Endothelial cell (in vitro differentiated cells): ENCODE results near the gene UBLCP1. TPM values are rescaled to one million over a fixed set of nuclear protein-coding genes. Genes with fewer than 3 reads are reported as not detected.

Source experiments
- DNase-seq: peaks from one replicate; pipeline ENCODE4 v3.0.0; 2021; ENCODE audit warnings: low spot score
- H3K27ac Mint-ChIP-seq: one replicate; pipeline ENCODE4 v1.8.0; 2021; ENCODE audit warnings: mixed read lengths, inconsistent platforms; ENCODE audit not compliant: unreplicated experiment
- H3K27me3 Mint-ChIP-seq: one replicate; pipeline ENCODE4 v1.8.0; 2021; ENCODE audit warnings: mild to moderate bottlenecking, moderate library complexity, mixed read lengths, inconsistent platforms; ENCODE audit not compliant: unreplicated experiment
- H3K36me3 Mint-ChIP-seq: one replicate; pipeline ENCODE4 v1.8.0; 2021; ENCODE audit warnings: mild to moderate bottlenecking, low read depth, mixed read lengths, inconsistent platforms; ENCODE audit not compliant: unreplicated experiment
- H3K4me1 Mint-ChIP-seq: one replicate; pipeline ENCODE4 v1.8.0; 2021; ENCODE audit warnings: mild to moderate bottlenecking, mixed read lengths, inconsistent platforms; ENCODE audit not compliant: unreplicated experiment
- H3K4me3 Mint-ChIP-seq: one replicate; pipeline ENCODE4 v1.8.0; 2021; ENCODE audit warnings: mild to moderate bottlenecking, mixed read lengths, inconsistent platforms; ENCODE audit not compliant: unreplicated experiment
- H3K9me3 Mint-ChIP-seq: one replicate; pipeline ENCODE4 v1.8.0; 2021; ENCODE audit warnings: mixed read lengths, inconsistent platforms; ENCODE audit not compliant: unreplicated experiment
- total RNA-seq: library from RNA; stranded (reverse); fragmentation: NEBNext Ultra II Directional; extraction: Animal tissue kit (Norgen Biotek cat#: 25700); gene quantifications from one replicate; pipeline ENCODE4 v1.2.1, GENCODE V29; 2021; ENCODE audit not compliant: unreplicated experiment
- TF ChIP-seq, protein P1 (sequence below): fragments of 200-600 bp; sonication (generic); IDR thresholded peaks from one replicate; pipeline ENCODE4 v1.5.0; 2021; ENCODE audit warnings: antibody characterized with exemption; ENCODE audit not compliant: unreplicated experiment

The UBLCP1 gene
- total RNA-seq, 1 donor from 2014 or later = 24.5 TPM

DNA sequence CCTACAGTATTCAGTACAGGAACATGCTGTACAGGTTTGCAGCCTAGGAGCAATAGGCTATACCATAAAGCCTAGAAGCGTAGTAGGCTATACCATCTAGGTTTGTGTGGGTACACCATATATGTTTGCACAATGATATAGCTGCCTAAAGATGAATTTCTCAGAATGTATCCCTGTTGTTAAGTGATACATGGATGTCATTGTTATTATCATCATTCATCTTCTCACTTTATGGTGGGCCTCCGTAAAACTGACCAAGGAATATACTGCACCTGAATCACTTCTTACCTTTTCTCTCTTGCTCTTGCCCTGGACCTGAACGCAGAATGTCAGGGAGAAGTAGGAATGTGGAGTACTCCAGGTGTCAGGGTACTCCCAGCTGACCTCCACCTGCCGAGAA is 55.4 kb downstream of the UBLCP1 start:
- Mint-ChIP-seq H3K27ac (no peak overlapping the region), H3K4me1 (no peaks in the 10 kb centered on the region), H3K36me3 (no peaks in the 10 kb centered on the region), H3K9me3 (no peaks in the 10 kb centered on the region), H3K27me3 (no peaks in the 10 kb centered on the region), H3K4me3 (no peak overlapping the region)
- TF ChIP-seq, protein P1, sequence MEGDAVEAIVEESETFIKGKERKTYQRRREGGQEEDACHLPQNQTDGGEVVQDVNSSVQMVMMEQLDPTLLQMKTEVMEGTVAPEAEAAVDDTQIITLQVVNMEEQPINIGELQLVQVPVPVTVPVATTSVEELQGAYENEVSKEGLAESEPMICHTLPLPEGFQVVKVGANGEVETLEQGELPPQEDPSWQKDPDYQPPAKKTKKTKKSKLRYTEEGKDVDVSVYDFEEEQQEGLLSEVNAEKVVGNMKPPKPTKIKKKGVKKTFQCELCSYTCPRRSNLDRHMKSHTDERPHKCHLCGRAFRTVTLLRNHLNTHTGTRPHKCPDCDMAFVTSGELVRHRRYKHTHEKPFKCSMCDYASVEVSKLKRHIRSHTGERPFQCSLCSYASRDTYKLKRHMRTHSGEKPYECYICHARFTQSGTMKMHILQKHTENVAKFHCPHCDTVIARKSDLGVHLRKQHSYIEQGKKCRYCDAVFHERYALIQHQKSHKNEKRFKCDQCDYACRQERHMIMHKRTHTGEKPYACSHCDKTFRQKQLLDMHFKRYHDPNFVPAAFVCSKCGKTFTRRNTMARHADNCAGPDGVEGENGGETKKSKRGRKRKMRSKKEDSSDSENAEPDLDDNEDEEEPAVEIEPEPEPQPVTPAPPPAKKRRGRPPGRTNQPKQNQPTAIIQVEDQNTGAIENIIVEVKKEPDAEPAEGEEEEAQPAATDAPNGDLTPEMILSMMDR = no peak
- no peak for DNase-seq

DNA sequence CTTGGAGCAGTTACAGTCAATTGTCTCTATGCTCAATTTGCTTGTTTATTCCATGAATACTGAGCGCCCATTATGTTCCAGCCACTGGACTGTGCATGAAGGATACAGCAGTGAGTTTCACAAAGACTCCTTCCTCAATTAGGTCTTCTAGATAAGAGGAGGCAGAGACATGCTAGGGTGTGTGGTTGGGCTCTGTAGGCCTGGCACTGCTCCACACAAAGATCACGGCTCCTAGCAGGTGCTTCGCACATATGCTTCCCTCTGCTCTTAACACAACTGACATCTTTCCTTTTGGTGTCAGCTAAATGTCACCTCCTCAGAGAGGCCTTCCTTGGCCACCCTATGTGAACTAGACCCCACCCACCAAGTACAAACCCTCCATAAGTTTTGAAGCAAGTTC is 56.3 kb downstream of the UBLCP1 start:
- Mint-ChIP-seq H3K36me3 (no peaks in the 10 kb centered on the region), H3K4me1 (no peaks in the 10 kb centered on the region), H3K9me3 (no peaks in the 10 kb centered on the region), H3K27me3 (no peaks in the 10 kb centered on the region), H3K27ac (no peak overlapping the region), H3K4me3 (no peak overlapping the region)
- DNase-seq = no peak
- TF ChIP-seq, protein P1 = no peak

DNA sequence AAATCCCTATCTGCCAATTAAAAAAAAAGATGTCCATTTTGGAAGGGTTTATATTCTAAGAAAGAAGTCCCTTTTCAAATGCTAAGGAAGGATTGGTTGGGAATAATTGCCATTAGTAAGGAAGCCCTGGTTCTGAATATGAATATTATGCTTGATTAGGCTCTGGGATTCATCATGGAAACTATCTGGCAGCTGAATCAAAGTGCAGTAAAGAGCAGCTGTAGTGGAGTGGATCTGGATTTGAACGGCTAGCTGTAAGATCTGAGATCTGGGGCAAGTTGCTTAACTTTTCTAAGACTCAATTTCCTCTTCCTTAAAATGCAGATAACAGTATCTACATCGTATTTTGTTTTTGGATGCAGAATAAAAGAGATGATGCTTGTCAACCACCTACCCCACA is 56.7 kb downstream of the UBLCP1 start:
- H3K27me3 Mint-ChIP-seq = no peaks in the 10 kb centered on the region
- H3K27ac Mint-ChIP-seq = no peak overlapping the region
- no peak for DNase-seq
- no peaks in the 10 kb centered on the region for H3K4me1 Mint-ChIP-seq
- no peaks in the 10 kb centered on the region for H3K9me3 Mint-ChIP-seq
- H3K36me3 Mint-ChIP-seq = no peaks in the 10 kb centered on the region
- H3K4me3 Mint-ChIP-seq = no peak overlapping the region
- TF ChIP-seq, protein P1 = no peak

DNA sequence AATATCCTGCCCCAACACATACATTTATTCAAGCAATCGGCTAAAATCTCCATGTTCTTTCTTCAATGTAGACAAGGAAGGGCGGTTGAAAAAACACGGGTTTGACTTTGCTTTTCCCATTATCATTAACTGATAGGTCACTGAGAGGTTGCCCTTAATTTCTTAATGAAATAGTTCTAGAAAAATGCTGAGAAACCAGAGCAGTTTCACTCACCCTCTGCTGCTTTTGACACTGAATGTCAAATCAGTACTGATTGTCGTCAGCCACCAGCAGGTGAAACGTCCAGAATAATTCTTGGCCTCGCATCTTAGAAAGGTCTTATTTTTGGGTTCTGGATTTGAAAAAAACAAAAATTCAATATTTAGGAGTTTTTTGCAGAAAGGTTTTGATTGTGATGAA is 59.1 kb downstream of the UBLCP1 start:
- TF ChIP-seq, protein P1 = no peak
- no peaks in the 10 kb centered on the region for H3K36me3 Mint-ChIP-seq
- H3K4me3 Mint-ChIP-seq = no peak overlapping the region
- H3K9me3 Mint-ChIP-seq = no peaks in the 10 kb centered on the region
- no peak overlapping the region for H3K27ac Mint-ChIP-seq
- H3K4me1 Mint-ChIP-seq = no peaks in the 10 kb centered on the region
- no peaks in the 10 kb centered on the region for H3K27me3 Mint-ChIP-seq
- DNase-seq = no peak

DNA sequence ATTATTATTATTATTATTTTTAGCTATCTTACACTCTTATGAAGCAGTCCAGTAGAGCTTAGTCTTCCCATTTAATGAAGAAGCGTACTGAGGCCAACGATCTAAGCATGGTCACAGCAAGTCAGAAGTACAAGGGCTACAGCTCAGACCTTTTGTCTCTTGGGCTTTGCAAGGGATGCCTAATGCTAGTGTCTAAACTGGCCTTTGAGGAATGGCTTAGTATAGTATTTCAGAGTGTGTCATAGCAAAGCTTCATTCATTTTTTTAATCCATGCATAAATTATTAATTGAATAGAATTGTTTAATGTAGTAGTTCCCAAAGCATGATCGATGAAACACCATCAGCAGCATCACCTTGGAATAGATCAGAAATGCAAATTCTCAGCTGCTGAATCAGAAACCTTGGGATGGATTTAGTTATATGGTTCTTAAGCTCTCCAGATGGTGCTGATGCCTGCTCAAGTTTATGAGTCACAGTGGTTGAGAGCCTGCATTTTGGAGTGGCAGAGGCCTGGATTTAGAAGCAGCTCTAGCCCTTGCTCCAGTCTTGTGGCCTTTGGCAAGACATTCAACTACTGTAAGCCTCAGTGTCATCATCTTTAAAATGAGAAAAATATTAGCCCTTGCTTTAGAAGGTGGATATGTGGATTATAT is 61.1 kb downstream of the UBLCP1 start:
- H3K27me3 Mint-ChIP-seq = no peaks in the 10 kb centered on the region

More for the DNA sequence above, 61.1 kb downstream of the UBLCP1 start:
- Mint-ChIP-seq H3K4me3 (no peak overlapping the region), H3K4me1 (no peaks in the 10 kb centered on the region), H3K9me3 (no peaks in the 10 kb centered on the region), H3K36me3 (no peaks in the 10 kb centered on the region), H3K27ac (no peak overlapping the region)
- TF ChIP-seq, protein P1 = no peak
- DNase-seq = no peak
